Stomach (tissue), 9 donors: ENCODE results near the gene RIMBP3C. TPM values are rescaled to one million over a fixed set of nuclear protein-coding genes. Genes with fewer than 3 reads are reported as not detected.
"Not testable (repeated sequence)": the region's sequence is repeated elsewhere in the genome, so short reads cannot be mapped to it uniquely, and the experiment has no call there.

Source experiments
- DNase-seq, 2 donors: peaks; one replicate each; pipeline versions ENCODE4 v3.0.0 to v3.0.0-alpha.2; 2013 to 2019
- H3K27ac ChIP-seq, 5 donors: fragments of 200-600 bp in 4 of 5; sonication (generic) in 4 of 5; one replicate each; pipeline ENCODE4 v1.5.1; 2013 to 2019; ENCODE audit warnings: mild to moderate bottlenecking in 1 of 5, moderate library complexity in 1 of 5
- H3K27me3 ChIP-seq, 3 donors: fragments of 200-600 bp; sonication (generic); one replicate each; pipeline ENCODE4 v1.5.1; 2017 to 2019; ENCODE audit warnings: mixed run types in 1 of 3
- H3K36me3 ChIP-seq, 4 donors: fragments of 200-600 bp; sonication (generic); 1 replicate in 3 of 4; 2 replicates in 1 of 4; pipeline ENCODE4 v1.5.1; 2016 to 2019
- H3K4me1 ChIP-seq, 4 donors: fragments of 200-600 bp; sonication (generic); one replicate each; pipeline ENCODE4 v1.5.1; 2016 to 2019
- H3K4me3 ChIP-seq, 4 donors: fragments of 200-600 bp; sonication (generic) in 3 of 4; one replicate each; pipeline ENCODE4 v1.5.1; 2016 to 2019; ENCODE audit warnings: mild to moderate bottlenecking in 1 of 4
- H3K9me3 ChIP-seq, 4 donors: fragments of 200-600 bp; sonication (generic); one replicate each; pipeline ENCODE4 v1.5.1; 2016 to 2019
- EP300 ChIP-seq: sonication (generic); formaldehyde crosslinking; IDR thresholded peaks from one replicate; pipeline ENCODE4 v1.6.1; 2017; ENCODE audit warnings: antibody characterized with exemption
- POLR2A ChIP-seq, 4 donors: fragments of 450-650 bp; IDR thresholded peaks; one replicate each; pipeline ENCODE4 v1.6.1; 2016; ENCODE audit warnings: antibody characterized with exemption in 4 of 4, control low read depth in 2 of 4, mild to moderate bottlenecking in 1 of 4, moderate library complexity in 1 of 4
- POLR2AphosphoS5 ChIP-seq, 3 donors: sonication (generic); formaldehyde crosslinking; IDR thresholded peaks; one replicate each; pipeline ENCODE4 v1.6.1; 2016; ENCODE audit warnings: antibody characterized with exemption in 3 of 3
- WGBS, 5 donors: extraction: QIAGEN DNeasy Blood & Tissue Kit in 3 of 5; methylation state at CpG; one replicate each; pipeline versions ENCODE4 v1.1.5 to v1.1.7; 2013 to 2018; 5-methylcytosine and 5-hydroxymethylcytosine counted together
- intact Hi-C: fragments of 100-400 bp; cut with DNase I; formaldehyde crosslinking; loops from one replicate; pipeline ENCODE4 v1.15.1; 2023; ENCODE audit warnings: low total_unique reads
- polyA plus RNA-seq, 3 donors: library from polyadenylated mRNA; stranded (reverse); fragments of 200-250 nt; gene quantifications; one replicate each; pipeline ENCODE4 v1.2.3, GENCODE V29; 2013
- total RNA-seq, 5 donors: library from RNA; depleted of rRNA; stranded (reverse); fragments of >200 nt; gene quantifications; one replicate each; pipeline versions ENCODE4 v1.1.0 to v1.2.3, GENCODE V29; 2014 to 2016
- TF ChIP-seq, protein P1 (sequence below), 7 experiments: fragments of 450-650 bp in 4 of 7; fragments of 200-600 bp in 3 of 7; sonication (generic) in 3 of 7; IDR thresholded peaks; one replicate each; pipeline ENCODE4 v1.5.1; 2016 to 2019; ENCODE audit warnings: antibody characterized with exemption in 7 of 7, control low read depth in 2 of 7, mild to moderate bottlenecking in 1 of 7
- donor health status: healthy with polysubstance abuse.
- donor health status: Bipolar disorder and iron deficiency.
- donor health status: healthy.

The RIMBP3C gene
- total and polyA plus RNA-seq, 8 donors = under 0.01 to 0.18 TPM; not detected in 6

DNA sequence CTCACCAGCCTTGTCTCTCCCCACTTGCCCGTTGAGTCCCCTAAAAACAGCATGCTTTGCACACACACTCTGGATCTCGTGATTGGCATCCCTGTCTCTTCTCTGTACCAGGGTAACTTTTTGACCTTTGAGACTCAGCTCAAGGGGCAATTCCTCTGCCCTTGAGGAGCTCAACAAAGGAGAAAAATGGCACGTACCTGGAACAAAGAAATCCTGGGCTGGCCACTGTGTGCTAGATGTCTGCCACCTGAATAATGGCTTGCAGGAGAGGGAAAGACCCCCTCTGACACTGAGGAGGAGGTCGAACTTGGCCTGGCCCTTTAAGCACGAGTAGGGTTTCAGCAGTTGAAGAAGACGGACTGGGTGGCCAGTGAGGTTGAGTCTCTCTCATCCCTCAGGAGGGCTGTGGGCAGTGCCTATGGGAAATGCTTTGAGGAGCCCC is 22.1 kb upstream of the RIMBP3C start:
- H3K4me1 ChIP-seq = peaks cover 71 to 96% (median 81%) of the 10 kb centered on the region in 4 donors
- DNase-seq = no peak
- no peak overlapping the region for H3K4me3 ChIP-seq
- H3K27ac ChIP-seq = no peak overlapping the region
- WGBS, 5 donors = 53 to 63% (median 54%) methylated on average over 6 of the region's 6 CpGs
- H3K9me3 ChIP-seq = no peaks in the 10 kb centered on the region
- TF ChIP-seq EP300 = no peak
- TF ChIP-seq POLR2AphosphoS5 (IDR thresholded peaks at IDR 0.05) = no peak
- TF ChIP-seq POLR2A (IDR thresholded peaks at IDR 0.05) = no peak
- TF ChIP-seq, protein P1, sequence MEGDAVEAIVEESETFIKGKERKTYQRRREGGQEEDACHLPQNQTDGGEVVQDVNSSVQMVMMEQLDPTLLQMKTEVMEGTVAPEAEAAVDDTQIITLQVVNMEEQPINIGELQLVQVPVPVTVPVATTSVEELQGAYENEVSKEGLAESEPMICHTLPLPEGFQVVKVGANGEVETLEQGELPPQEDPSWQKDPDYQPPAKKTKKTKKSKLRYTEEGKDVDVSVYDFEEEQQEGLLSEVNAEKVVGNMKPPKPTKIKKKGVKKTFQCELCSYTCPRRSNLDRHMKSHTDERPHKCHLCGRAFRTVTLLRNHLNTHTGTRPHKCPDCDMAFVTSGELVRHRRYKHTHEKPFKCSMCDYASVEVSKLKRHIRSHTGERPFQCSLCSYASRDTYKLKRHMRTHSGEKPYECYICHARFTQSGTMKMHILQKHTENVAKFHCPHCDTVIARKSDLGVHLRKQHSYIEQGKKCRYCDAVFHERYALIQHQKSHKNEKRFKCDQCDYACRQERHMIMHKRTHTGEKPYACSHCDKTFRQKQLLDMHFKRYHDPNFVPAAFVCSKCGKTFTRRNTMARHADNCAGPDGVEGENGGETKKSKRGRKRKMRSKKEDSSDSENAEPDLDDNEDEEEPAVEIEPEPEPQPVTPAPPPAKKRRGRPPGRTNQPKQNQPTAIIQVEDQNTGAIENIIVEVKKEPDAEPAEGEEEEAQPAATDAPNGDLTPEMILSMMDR (IDR thresholded peaks at IDR 0.05) = no peak
- intact Hi-C loops = no loop called here
- H3K36me3 ChIP-seq = no peaks in the 10 kb centered on the region
- no peaks in the 10 kb centered on the region for H3K27me3 ChIP-seq

DNA sequence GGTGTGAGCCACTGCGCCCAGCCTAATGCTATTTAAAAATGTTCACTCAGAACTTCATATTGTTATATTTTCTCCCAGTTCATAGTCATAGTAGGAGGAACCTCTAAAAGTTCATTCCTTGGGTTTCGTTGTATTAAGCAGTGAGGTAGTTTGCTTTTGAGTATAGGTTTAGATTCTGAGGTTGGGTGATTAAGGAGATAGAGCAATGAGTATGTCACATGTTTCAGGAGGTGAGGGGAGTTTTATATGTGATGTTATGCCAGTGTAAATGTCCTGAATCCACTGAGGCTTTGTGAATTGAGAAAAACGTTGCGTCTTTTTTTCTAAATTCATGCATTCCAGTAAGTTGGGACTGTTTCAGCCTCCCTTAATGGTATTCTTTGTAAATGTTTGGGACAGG is 20.4 kb upstream of the RIMBP3C start:
- Histone ChIP-seq H3K4me1 (peaks cover 60 to 85% (median 67%) of the 10 kb centered on the region in 4 donors), H3K27me3 (no peaks in the 10 kb centered on the region), H3K36me3 (no peaks in the 10 kb centered on the region), H3K27ac (peak overlapping the region in 1 of 5 donors; percentile 23), H3K4me3 (no peak overlapping the region), H3K9me3 (no peaks in the 10 kb centered on the region)
- 81 to 88% (median 85%) methylated on average over 4 of the region's 4 CpGs for WGBS, 5 donors
- DNase-seq = no peak
- intact Hi-C loops = no loop called here
- TF ChIP-seq EP300 = no peak

DNA sequence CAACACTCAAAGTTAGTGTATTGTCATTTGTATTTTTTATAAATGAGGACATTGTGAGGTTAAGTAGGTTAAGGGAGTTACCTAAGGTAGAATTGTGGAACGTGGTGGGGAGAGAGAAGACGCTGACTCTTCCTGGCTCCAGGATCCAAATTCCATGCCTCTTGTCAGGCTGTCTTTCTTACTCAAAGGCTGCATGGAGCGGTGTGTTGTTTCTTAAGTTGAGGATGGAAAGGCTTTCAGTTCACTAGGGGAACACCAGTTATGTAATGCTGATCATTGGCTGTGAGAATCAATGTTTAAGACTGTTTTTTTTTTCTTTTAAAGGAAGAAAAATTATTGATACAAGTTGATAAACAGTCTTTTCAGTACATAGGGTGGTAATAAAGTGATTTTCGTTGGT is 19.1 kb upstream of the RIMBP3C start:
- no peak for DNase-seq
- Histone ChIP-seq H3K9me3 (no peaks in the 10 kb centered on the region), H3K36me3 (no peaks in the 10 kb centered on the region), H3K4me3 (no peak overlapping the region), H3K27me3 (no peaks in the 10 kb centered on the region), H3K27ac (peak overlapping the region in 1 of 5 donors; percentile 0), H3K4me1 (peaks cover 60 to 76% (median 67%) of the 10 kb centered on the region in 4 donors)
- intact Hi-C loops = no loop called here
- no peak for TF ChIP-seq POLR2AphosphoS5 (IDR thresholded peaks at IDR 0.05)
- TF ChIP-seq, protein P1 (IDR thresholded peaks at IDR 0.05) = no peak
- no peak for TF ChIP-seq POLR2A (IDR thresholded peaks at IDR 0.05)
- TF ChIP-seq EP300 = no peak
- 46 to 57% (median 50%) methylated on average over 4 of the region's 4 CpGs for WGBS, 5 donors

DNA sequence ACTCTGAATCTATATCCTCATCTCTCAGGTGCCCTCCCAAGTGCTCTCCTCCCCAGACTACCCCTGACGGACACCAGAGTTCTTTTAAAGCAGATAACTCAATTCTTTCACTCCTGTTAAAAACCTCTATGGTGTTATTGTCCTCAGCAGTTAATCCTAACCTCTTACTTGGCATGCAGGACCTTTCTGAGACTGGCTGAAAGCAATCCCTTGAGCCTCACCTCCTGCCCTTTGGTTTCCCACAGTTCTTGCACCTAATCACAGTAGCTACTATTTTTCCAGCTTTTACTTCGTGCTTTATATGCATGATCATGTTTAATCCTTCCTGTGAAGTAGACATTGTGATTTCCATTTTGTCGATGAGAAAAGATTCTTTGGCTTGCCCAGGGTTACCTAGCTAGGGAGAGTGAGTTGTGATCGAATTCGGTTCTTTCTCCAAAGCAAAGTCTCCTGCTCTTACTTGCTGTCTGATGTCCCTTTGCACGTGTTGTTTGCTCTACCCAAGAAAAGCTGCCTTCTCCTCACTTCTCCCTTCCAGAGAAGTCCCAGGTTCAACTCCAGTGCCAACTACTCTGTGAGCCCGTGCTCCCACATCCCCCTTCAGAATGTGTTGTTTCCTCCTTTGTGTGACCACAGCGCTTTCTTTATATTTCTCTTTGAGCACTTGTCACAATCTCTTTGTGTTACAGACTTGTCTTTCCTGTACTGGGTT is 18.4 kb upstream of the RIMBP3C start:
- Histone ChIP-seq H3K9me3 (no peaks in the 10 kb centered on the region), H3K4me1 (peaks cover 56 to 68% (median 62%) of the 10 kb centered on the region in 4 donors), H3K27me3 (no peaks in the 10 kb centered on the region), H3K27ac (peak overlapping the region in 1 of 5 donors; percentile 0), H3K36me3 (no peaks in the 10 kb centered on the region), H3K4me3 (peak overlapping the region; percentile 87 to 97 (median 95))
- TF ChIP-seq, protein P1 (IDR thresholded peaks at IDR 0.05) = no peak
- TF ChIP-seq EP300 (no peak), POLR2AphosphoS5 (IDR thresholded peaks at IDR 0.05) (no peak), POLR2A (IDR thresholded peaks at IDR 0.05) (no peak)
- intact Hi-C loops = no loop called here
- no peak for DNase-seq
- 41 to 48% (median 43%) methylated on average over 8 of the region's 8 CpGs for WGBS, 5 donors

DNA sequence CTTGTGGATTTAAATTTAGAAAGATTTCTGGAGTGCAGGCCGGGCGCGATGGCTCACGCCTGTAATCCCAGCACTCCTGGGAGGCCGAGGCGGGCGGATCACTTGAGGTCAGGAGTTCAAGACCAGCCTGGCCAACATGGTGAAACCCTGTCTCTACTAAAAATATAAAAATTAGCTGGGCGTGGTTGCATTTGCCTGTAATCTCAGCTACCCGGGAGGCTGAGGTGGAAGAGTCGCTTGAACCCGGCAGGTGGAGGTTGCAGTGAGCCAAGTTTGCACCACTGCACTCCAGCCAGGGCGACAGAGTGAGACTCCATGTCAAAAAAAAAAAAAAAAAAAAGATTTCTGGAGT is 17.8 kb upstream of the RIMBP3C start:
- intact Hi-C loops, DNase-seq, H3K27me3 ChIP-seq, H3K9me3 ChIP-seq, H3K36me3 ChIP-seq: not testable (repeated sequence)
- H3K4me3 ChIP-seq = peak overlapping the region; percentile 87 to 97 (median 95)
- peaks cover 50 to 62% (median 56%) of the 10 kb centered on the region in 4 donors for H3K4me1 ChIP-seq
- WGBS, 5 donors = 21 to 42% (median 28%) methylated on average over 12 of the region's 12 CpGs
- H3K27ac ChIP-seq = peak overlapping the region in 3 of 5 donors; percentile 94 to 96 (median 95)
